ENCODE results near the gene KAZALD1. TPM values are rescaled to one million over a fixed set of nuclear protein-coding genes. Genes with fewer than 3 reads are reported as not detected.

The KAZALD1 gene
- total RNA-seq, 1 experiment from 2014 or later = 24.9 TPM

DNA sequence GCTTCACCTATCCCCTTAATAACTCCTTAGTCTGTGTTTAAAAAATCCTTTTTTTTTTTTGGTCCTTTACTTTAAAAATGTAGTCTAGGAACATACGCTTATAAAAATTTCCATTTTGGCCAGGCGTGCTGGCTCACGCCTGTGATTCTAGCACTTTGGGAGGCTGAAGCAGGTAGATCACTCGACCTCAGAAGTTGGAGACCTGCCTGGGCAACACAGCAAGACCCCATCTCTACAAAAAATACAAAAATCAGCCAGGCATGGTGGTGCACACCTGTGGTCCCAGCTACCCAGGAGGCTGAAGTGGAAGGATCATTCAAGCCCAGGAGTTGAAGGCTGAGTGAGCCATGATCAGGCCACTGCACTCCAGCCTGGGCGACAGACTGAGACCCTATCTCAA, 14.8 kb downstream of the KAZALD1 start:
- no peaks in the 10 kb centered on the region for H3K27me3 ChIP-seq (ENCODE audit: low read length)
- no peaks in the 10 kb centered on the region for H3K9me3 ChIP-seq (ENCODE audit: low read length)
- BruUV-seq (replicated peaks) = no TSS peak
- POLR2A ChIA-PET (ENCODE audit: unreplicated experiment) = no interaction called here
- no peaks in the 10 kb centered on the region for H3F3A ChIP-seq (ENCODE audit: low read length, unreplicated experiment)
- no peak for DNase-seq
- no peak overlapping the region for H3K27ac ChIP-seq (ENCODE audit: low read length)
- H3K4me1 ChIP-seq (ENCODE audit: insufficient read depth, low read length) = peaks cover 3% of the 10 kb centered on the region; the same call in 1 of the 2 replicates
- no peak for TF ChIP-seq EZH2phosphoT487 (IDR thresholded peaks at IDR 0.05; ENCODE audit: borderline replicate concordance, low read length)
- TF ChIP-seq, protein P1, sequence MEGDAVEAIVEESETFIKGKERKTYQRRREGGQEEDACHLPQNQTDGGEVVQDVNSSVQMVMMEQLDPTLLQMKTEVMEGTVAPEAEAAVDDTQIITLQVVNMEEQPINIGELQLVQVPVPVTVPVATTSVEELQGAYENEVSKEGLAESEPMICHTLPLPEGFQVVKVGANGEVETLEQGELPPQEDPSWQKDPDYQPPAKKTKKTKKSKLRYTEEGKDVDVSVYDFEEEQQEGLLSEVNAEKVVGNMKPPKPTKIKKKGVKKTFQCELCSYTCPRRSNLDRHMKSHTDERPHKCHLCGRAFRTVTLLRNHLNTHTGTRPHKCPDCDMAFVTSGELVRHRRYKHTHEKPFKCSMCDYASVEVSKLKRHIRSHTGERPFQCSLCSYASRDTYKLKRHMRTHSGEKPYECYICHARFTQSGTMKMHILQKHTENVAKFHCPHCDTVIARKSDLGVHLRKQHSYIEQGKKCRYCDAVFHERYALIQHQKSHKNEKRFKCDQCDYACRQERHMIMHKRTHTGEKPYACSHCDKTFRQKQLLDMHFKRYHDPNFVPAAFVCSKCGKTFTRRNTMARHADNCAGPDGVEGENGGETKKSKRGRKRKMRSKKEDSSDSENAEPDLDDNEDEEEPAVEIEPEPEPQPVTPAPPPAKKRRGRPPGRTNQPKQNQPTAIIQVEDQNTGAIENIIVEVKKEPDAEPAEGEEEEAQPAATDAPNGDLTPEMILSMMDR (conservative IDR thresholded peaks at IDR 0.05; ENCODE audit: low read depth, low read length) = no peak
- no peak for TF ChIP-seq EZH2 (IDR thresholded peaks at IDR 0.05; ENCODE audit: low read length, unreplicated experiment)
- no peaks in the 10 kb centered on the region for H4K20me1 ChIP-seq (ENCODE audit: low read length)
- no peak overlapping the region for H3K4me2 ChIP-seq (ENCODE audit: low read length)
- H3K4me3 ChIP-seq (ENCODE audit: low read length) = no peak overlapping the region
- H3K36me3 ChIP-seq (ENCODE audit: low read depth, low read length) = no peaks in the 10 kb centered on the region
- H2AFZ ChIP-seq (ENCODE audit: low read length) = no peak overlapping the region
- intact Hi-C loops (cut with micrococcal nuclease) = no loop called here
- no peaks in the 10 kb centered on the region for H3K9me2 ChIP-seq (replicated peaks; ENCODE audit: low read length)
- no peak for ATAC-seq
- no peak overlapping the region for H3K9ac ChIP-seq (ENCODE audit: low read length)
- H3K79me2 ChIP-seq (ENCODE audit: low read length) = no peaks in the 10 kb centered on the region
- CTCF ChIA-PET = no interaction called here

DNA sequence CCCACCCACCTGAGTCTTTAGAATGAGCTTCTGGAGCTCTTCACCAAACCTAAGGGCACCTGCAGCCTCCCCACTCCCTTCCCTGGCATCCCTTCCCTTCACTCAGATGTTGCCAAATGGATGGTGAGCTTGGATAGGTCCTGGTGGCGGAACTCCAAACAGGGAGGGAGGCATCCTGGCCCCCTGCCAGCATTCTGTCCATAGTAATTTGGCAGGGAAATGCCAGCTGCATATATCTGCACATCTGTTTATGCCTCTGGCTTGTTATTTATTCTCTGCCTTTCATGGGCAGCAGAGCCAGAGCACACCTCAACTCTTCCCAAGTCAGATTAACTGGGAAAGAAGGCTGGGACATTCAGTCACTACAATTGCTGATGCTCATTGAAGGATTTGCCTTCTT, 18.1 kb downstream of the KAZALD1 start:
- ATAC-seq (no peak), DNase-seq (no peak)
- Histone ChIP-seq H3K9ac (ENCODE audit: low read length) (no peak overlapping the region), H3K4me2 (ENCODE audit: low read length) (no peak overlapping the region), H4K20me1 (ENCODE audit: low read length) (no peaks in the 10 kb centered on the region), H3K9me2 (replicated peaks; ENCODE audit: low read length) (no peaks in the 10 kb centered on the region), H3K27me3 (ENCODE audit: low read length) (no peaks in the 10 kb centered on the region), H3F3A (ENCODE audit: low read length, unreplicated experiment) (no peaks in the 10 kb centered on the region), H3K9me3 (ENCODE audit: low read length) (no peaks in the 10 kb centered on the region), H3K27ac (ENCODE audit: low read length) (no peak overlapping the region), H3K79me2 (ENCODE audit: low read length) (no peaks in the 10 kb centered on the region), H3K4me1 (ENCODE audit: insufficient read depth, low read length) (no peaks in the 10 kb centered on the region), H2AFZ (ENCODE audit: low read length) (no peak overlapping the region), H3K36me3 (ENCODE audit: low read depth, low read length) (no peaks in the 10 kb centered on the region), H3K4me3 (ENCODE audit: low read length) (no peak overlapping the region)
- CTCF ChIA-PET = no interaction called here
- no peak for TF ChIP-seq EZH2 (IDR thresholded peaks at IDR 0.05; ENCODE audit: low read length, unreplicated experiment)
- TF ChIP-seq, protein P1 (conservative IDR thresholded peaks at IDR 0.05; ENCODE audit: low read depth, low read length) = no peak
- TF ChIP-seq EZH2phosphoT487 (IDR thresholded peaks at IDR 0.05; ENCODE audit: borderline replicate concordance, low read length) = no peak
- POLR2A ChIA-PET (ENCODE audit: unreplicated experiment) = no interaction called here
- BruUV-seq (replicated peaks) = no TSS peak
- intact Hi-C loops (cut with micrococcal nuclease) = no loop called here

DNA sequence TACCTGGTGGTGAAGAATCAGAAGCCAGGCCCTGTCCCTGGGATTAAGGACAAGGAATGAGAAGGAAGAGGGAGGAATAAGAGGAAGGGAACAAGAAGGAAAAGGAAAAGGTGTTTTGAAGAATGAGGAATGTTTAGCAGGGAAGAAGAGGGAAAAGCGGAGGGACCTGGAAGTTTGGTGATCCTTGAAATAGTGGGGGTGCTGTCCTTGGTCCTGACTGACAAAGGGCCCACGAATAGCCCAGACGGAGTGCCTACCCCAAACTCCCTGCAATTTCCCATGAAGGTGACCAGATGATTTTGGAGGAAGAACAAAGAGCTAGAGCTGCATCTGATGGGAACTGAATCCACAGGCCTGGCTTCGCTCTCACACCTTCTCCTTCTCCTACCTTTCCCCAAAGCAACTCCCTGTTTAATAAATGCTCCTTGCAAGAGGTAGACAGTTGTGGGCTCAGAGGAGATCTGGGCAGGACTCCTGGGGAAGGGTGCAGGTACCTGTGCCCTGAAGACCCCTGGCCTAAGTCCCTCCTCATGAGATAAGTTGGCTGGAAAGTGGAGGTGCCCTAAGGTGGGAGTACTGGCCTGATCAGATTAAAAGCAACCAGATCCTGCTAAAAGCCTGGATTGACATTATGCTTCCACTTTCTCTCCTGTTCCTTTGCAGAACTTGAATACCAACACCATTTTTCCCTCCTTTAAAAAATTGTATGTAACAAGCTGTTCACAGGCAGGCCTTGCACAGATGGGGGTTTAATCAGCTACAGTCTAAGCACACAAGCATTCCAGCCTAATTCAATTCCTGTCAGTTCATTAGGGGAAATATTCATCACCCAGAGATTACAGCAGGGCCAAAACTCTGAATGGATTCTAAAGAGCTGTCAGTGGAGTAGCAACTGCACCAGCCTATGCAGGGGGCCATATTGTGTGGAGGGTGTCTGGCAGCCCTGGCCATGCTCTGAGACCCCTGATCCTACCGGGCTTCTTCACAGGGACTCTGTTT, 19.4 kb downstream of the KAZALD1 start:
- no peaks in the 10 kb centered on the region for H3K9me3 ChIP-seq (ENCODE audit: low read length)
- ChIA-PET POLR2A (ENCODE audit: unreplicated experiment) (no interaction called here), CTCF (no interaction called here)
- no peaks in the 10 kb centered on the region for H4K20me1 ChIP-seq (ENCODE audit: low read length)
- H3K79me2 ChIP-seq (ENCODE audit: low read length) = no peaks in the 10 kb centered on the region
- BruUV-seq (replicated peaks) = no TSS peak
- H3K9me2 ChIP-seq (replicated peaks; ENCODE audit: low read length) = no peaks in the 10 kb centered on the region
- H3K4me2 ChIP-seq (ENCODE audit: low read length) = no peak overlapping the region
- no peak overlapping the region for H3K27ac ChIP-seq (ENCODE audit: low read length)
- intact Hi-C loops (cut with micrococcal nuclease) = no loop called here
- H3F3A ChIP-seq (ENCODE audit: low read length, unreplicated experiment) = no peaks in the 10 kb centered on the region
- DNase-seq (peak; percentile 22), ATAC-seq (no peak)
- H3K4me3 ChIP-seq (ENCODE audit: low read length) = no peak overlapping the region
- no peak overlapping the region for H2AFZ ChIP-seq (ENCODE audit: low read length)
- TF ChIP-seq EZH2phosphoT487 (IDR thresholded peaks at IDR 0.05; ENCODE audit: borderline replicate concordance, low read length) = no peak
- H3K4me1 ChIP-seq (ENCODE audit: insufficient read depth, low read length) = no peaks in the 10 kb centered on the region
- no peak overlapping the region for H3K9ac ChIP-seq (ENCODE audit: low read length)
- H3K27me3 ChIP-seq (ENCODE audit: low read length) = no peaks in the 10 kb centered on the region
- no peaks in the 10 kb centered on the region for H3K36me3 ChIP-seq (ENCODE audit: low read depth, low read length)
